GM19025 (cell line): ENCODE data around the gene UTF1.

Experiments used
- ATAC-seq: cut with Tn5 transposase; IDR thresholded peaks from one replicate; pipeline ENCODE4 v1.9.1; 2021; ENCODE audit warnings: mild to moderate bottlenecking, low read depth, moderate library complexity; ENCODE audit not compliant: unreplicated experiment

Gene UTF1

GRCh38 chr10:133242611-133243356 is 12.8 kb downstream of the UTF1 start:
- no peak for ATAC-seq

DNA sequence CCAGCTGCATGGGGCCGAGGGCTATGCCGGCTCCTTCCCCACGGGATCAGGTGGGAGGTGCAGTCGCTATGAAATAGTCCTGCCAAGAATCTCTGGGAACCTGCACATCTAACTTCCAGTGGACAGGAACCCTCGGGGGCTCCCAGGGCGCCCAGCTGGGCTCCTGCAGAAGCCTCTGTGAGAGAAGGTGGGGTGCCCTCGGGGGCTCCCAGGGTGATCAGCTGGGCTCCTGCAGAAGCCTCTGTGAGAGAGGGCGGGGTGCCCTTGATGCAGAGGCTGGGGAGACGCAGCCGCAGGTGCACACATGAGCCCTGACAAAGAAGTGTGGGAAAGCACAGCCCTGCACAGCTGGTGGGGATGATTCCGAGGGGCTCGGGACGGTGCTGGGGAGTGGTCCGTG is 13.6 kb downstream of the UTF1 start:
- ATAC-seq: no peak

GRCh38 chr10:133245439-133246235 is 15.6 kb downstream of the UTF1 start:
- ATAC-seq: no peak

- no peak for ATAC-seq
Observed at GRCh38 chr10:133246236-133246626, 16.2 kb downstream of the UTF1 start.

- no peak for ATAC-seq
Observed at GRCh38 chr10:133247681-133248333, 17.8 kb downstream of the UTF1 start.

DNA sequence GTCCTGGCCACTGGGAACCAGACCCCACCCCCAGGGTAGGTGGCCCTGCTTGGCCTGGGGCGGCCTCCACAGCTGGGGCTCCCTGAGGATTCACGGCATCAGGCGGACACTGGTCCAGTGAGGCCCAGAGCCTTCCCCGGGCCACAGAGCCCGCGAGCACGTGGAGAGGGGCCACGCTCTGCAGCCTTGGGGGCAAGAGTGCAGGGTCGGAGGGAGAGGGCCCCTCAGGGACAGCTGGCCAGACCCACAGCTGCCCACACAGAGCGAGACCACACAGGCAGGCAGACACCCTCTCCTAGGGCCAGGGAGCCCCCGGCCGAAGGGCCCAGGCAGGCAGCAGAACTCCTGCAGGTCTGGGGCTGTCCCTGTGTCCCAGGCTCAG is 18.3 kb downstream of the UTF1 start:
- no peak for ATAC-seq

GRCh38 chr10:133249094-133249780 is 19.2 kb downstream of the UTF1 start:
- no peak for ATAC-seq

GRCh38 chr10:133249975-133250754 is 20.1 kb downstream of the UTF1 start:
- ATAC-seq: no peak

GRCh38 chr10:133251388-133252222 is 21.6 kb downstream of the UTF1 start:
- no peak for ATAC-seq

GRCh38 chr10:133252223-133252552 is 22.2 kb downstream of the UTF1 start:
- ATAC-seq: no peak

DNA sequence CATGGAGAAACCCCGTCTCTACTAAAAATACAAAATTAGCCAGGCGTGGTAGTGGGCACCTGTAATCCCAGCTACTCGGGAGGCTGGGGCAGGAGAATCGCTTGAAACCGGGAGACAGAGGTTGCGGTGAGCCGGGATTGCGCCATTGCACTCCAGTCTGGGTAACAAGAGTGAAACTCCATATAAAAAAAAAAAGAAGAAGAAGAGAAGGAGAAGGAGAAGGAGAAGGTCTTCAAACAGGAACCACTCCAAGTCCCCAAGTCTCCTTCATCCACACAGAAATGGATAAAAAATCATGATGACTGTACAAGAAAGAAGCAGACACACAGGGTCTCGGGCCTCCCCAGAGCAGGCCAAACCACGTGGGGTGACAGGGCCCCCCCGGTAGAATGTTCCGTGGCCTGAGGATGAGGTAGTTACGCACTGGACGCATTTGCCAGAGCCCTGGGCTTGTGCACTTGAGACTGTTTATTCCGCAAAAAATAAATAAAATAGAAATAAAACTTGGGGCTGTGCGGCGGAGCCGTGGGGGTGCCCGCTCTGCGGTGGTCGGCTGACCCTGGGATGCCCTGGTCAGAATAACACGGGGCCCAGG is 23.4 kb downstream of the UTF1 start:
- no peak for ATAC-seq

- no peak for ATAC-seq
Observed at GRCh38 chr10:133254421-133255120, 24.6 kb downstream of the UTF1 start.

- no peak for ATAC-seq
Observed at GRCh38 chr10:133255323-133255722, 25.3 kb downstream of the UTF1 start.

DNA sequence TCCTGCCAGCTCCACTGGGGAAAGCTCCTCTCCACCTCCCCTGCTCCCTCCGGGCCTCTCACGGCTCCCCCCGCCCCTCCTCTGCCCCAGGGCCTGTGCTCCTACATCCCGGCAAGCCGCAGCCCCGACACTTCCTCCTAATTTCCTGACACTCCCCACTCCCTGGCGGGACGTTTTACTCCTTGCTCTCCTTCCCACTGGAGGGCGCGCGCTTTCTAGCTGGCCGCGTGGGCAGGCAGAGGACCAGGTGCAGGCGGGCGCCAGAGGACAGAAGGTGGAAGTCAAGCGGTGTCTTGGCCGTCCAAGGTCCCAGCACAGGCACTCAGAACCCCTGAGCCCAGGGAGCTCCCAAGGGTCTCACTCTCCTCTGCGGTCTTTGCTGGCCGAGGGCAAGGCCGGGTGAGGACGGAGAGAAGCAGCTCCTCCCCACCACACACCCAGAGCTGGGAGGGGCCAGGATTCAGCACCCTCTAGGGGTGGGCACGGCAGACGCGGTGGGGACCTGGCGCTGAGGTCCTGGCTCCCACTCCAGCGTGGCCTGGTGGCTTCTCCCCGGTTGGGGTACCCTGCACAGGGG is 27.6 kb downstream of the UTF1 start:
- ATAC-seq: no peak

- ATAC-seq: no peak
Observed at GRCh38 chr10:133258066-133258817, 28.2 kb downstream of the UTF1 start.

- ATAC-seq: no peak
Observed at GRCh38 chr10:133258818-133259601, 29.0 kb downstream of the UTF1 start.

DNA sequence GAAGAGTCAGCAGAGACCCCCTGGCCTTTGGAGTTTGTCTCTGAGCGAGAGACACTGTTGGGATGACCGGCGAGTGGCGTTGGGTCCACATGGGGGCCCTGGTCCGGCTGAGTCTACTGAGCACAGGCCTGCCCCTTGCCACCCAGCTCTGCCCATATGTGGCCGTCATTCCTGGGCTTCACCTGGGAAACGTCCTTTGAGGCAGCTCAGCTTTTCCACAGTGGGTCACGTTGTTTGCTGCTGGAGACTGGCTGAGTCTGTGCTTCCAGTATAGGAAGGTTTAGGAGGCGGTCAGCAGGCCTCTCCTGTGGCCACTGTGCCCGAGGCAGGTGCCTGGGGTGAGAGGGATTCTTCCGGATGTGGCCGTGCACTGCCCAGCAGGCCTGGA is 29.6 kb downstream of the UTF1 start:
- ATAC-seq: no peak
